GM12891 (cell line): Measurements from ENCODE around the gene IFI16.

Experiments
- POLR2A ChIP-seq: IDR thresholded peaks from 2 replicates; pipeline ENCODE4 v1.6.1; 2011; ENCODE audit warnings: low read depth, low read length, control low read depth
- POLR2AphosphoS5 ChIP-seq: IDR thresholded peaks from 2 replicates; pipeline ENCODE4 v1.6.1; 2011; ENCODE audit warnings: low read depth, low read length, control low read depth
- SPI1 ChIP-seq: IDR thresholded peaks from 2 replicates; pipeline ENCODE4 v1.6.1; 2011; ENCODE audit warnings: low read depth, low read length, control low read depth
- TAF1 ChIP-seq: IDR thresholded peaks from 2 replicates; pipeline ENCODE4 v1.6.1; 2011; ENCODE audit warnings: low read depth, low read length, control low read depth

- TF ChIP-seq POLR2AphosphoS5 (no peak), POLR2A (no peak), TAF1 (no peak), SPI1 (no peak)
Observed at GRCh38 chr1:158996998-158997397, 12.7 kb upstream of the IFI16 start.
